ENCODE data around the gene KRT3.

The KRT3 gene

GRCh38 chr12:52813885-52814709 is 18.2 kb upstream of the KRT3 start, which contains the start of gene KRT4:
KRT4 (minus strand) TSS chr12:52814116; CDS start chr12:52814058, 58 bp downstream.
- DNase-seq (ENCODE audit: low read depth) = no peak

- no peak for DNase-seq (ENCODE audit: low read depth)
These were observed 17.4 kb upstream of the KRT3 start for GRCh38 chr12:52813203-52813819.

GRCh38 chr12:52812749-52813148 is 16.8 kb upstream of the KRT3 start:
- no peak for DNase-seq (ENCODE audit: low read depth)

GRCh38 chr12:52812073-52812400 is 16.1 kb upstream of the KRT3 start:
- no peak for DNase-seq (ENCODE audit: low read depth)

- DNase-seq (ENCODE audit: low read depth) = no peak
These were observed 15.5 kb upstream of the KRT3 start for GRCh38 chr12:52811191-52812072.

GRCh38 chr12:52810554-52810953 is 14.6 kb upstream of the KRT3 start:
- no peak for DNase-seq (ENCODE audit: low read depth)

- DNase-seq (ENCODE audit: low read depth) = no peak
These were observed 13.2 kb upstream of the KRT3 start for GRCh38 chr12:52809166-52809565.

GRCh38 chr12:52808573-52809160 is 12.8 kb upstream of the KRT3 start:
- no peak for DNase-seq (ENCODE audit: low read depth)

- no peak for DNase-seq (ENCODE audit: low read depth)
These were observed 11.9 kb upstream of the KRT3 start for GRCh38 chr12:52807544-52808470.

- DNase-seq (ENCODE audit: low read depth) = no peak
These were observed 11.1 kb upstream of the KRT3 start for GRCh38 chr12:52806821-52807543.

- DNase-seq (ENCODE audit: low read depth) = no peak
These were observed 10.4 kb upstream of the KRT3 start for GRCh38 chr12:52806169-52806811.

- DNase-seq (ENCODE audit: low read depth) = no peak
These were observed 9.8 kb upstream of the KRT3 start for GRCh38 chr12:52805739-52806138.

GRCh38 chr12:52805000-52805399 is 9.1 kb upstream of the KRT3 start:
- DNase-seq (ENCODE audit: low read depth) = no peak

- DNase-seq (ENCODE audit: low read depth) = no peak
These were observed 6.5 kb upstream of the KRT3 start for GRCh38 chr12:52802442-52802841.

GRCh38 chr12:52801773-52802172 is 5.9 kb upstream of the KRT3 start:
- DNase-seq (ENCODE audit: low read depth) = no peak

- DNase-seq (ENCODE audit: low read depth) = no peak
These were observed 4.5 kb upstream of the KRT3 start for GRCh38 chr12:52800259-52800917.

GRCh38 chr12:52799505-52800211 is 3.7 kb upstream of the KRT3 start:
- no peak for DNase-seq (ENCODE audit: low read depth)

GRCh38 chr12:52798671-52799504 is 3.0 kb upstream of the KRT3 start:
- no peak for DNase-seq (ENCODE audit: low read depth)
